Mononuclear cell (primary cell): Measurements from ENCODE around the gene TRIOBP. TPM values are rescaled to one million over a fixed set of nuclear protein-coding genes. Genes with fewer than 3 reads are reported as not detected.
A peak's percentile ranks its signal among the peaks of the same experiment; 100 is the strongest.

ENCODE experiments used
- H3K27me3 ChIP-seq: 2 replicates; pipeline ENCODE4 v1.6.0; 2011; ENCODE audit warnings: low read length, control low read depth; ENCODE audit not compliant: insufficient read depth
- H3K4me1 ChIP-seq: 2 replicates; pipeline ENCODE4 v1.5.1; 2011; ENCODE audit warnings: mild to moderate bottlenecking, low read length, control low read depth; ENCODE audit not compliant: insufficient read depth
- H3K4me3 ChIP-seq: 2 replicates; pipeline ENCODE4 v1.5.1; 2011; ENCODE audit warnings: mild to moderate bottlenecking, low read length, moderate library complexity
- H3K9me3 ChIP-seq: 2 replicates; pipeline ENCODE4 v1.5.1; 2011; ENCODE audit warnings: low read depth, mild to moderate bottlenecking, control low read depth, low read length
- total RNA-seq: library from RNA; depleted of rRNA; stranded (reverse); fragments of >200 nt; gene quantifications from one replicate; pipeline ENCODE4 v1.2.3, GENCODE V29; 2012

TRIOBP gene
- total RNA-seq, 1 donor, result 30.0 TPM

- Histone ChIP-seq H3K27me3 (peaks cover 42% of the 10 kb centered on the region), H3K4me3 (no peak overlapping the region), H3K9me3 (no peaks in the 10 kb centered on the region), H3K4me1 (peaks cover 59% of the 10 kb centered on the region)
Measured at GRCh38 chr22:37803195-37803638, 106.4 kb downstream of the TRIOBP start.

DNA sequence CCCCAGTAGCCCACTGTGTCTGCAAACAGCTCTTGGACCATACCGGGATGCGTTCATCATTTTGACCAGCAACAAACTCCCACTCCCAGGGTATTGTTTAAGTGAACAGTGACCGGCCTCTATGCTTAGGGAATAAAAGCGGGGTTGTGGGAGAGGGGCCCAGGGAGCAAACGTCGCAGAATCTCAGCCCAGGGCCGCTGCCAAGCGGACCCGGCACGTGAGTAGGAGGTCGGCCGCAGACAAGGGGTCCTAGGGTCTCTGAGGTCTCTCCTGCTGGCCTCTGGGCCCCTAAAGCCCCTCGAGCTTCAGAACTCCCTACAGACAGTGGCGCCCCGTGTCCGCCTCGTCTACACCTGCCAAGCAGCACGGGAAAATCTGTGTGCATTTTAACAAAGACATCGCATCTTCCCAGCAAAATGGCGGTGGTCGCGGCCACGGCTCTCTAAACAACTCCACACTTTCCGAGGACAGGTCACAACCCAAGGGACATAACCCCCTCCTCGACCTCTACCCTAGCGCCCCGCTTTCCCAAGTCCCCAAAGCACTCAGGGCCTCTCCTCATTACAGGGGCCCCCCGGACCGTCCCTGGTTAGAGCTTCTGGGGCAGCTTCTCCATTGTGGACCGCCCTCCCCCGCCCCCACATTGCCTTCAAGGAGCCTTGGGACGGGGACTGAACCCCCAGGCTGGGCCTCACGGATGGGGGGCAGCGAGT, 106.9 kb downstream of the TRIOBP start:
- Histone ChIP-seq H3K9me3 (no peaks in the 10 kb centered on the region), H3K4me3 (no peak overlapping the region), H3K4me1 (peaks cover 63% of the 10 kb centered on the region), H3K27me3 (peaks cover 45% of the 10 kb centered on the region)

DNA sequence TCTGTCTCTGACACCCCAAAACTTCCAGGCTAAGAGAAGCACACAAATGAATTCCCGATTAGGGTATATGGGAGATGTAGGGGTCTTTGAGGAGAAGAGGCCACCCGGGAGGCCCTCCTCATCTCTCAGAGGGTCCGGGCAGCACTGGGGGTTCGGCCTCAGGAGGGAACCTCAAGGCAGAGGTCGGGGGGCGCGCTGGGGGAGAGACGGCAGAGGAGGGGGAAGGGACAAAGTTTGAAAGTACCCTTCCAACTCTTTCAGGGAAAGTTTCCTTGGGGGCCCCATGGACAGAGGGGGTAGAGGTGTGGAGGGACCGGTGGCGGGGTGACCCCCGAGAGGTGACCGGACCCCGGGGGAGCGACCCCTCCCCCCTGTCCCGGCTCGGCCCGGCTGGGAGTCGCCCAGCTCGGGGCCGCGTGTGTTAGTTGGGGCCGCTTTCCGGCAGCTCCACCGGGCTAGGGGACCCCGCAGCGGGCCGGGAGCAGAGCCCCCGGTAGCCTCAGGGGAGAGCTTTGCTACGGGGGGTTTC, 107.6 kb downstream of the TRIOBP start:
- Histone ChIP-seq H3K4me3 (peak overlapping the region; percentile 43), H3K27me3 (peaks cover 51% of the 10 kb centered on the region), H3K9me3 (no peaks in the 10 kb centered on the region), H3K4me1 (peaks cover 68% of the 10 kb centered on the region)

- H3K4me1 ChIP-seq, result peaks cover 68% of the 10 kb centered on the region
- no peaks in the 10 kb centered on the region for H3K9me3 ChIP-seq
- peaks cover 52% of the 10 kb centered on the region for H3K27me3 ChIP-seq
- peak overlapping the region; percentile 43 for H3K4me3 ChIP-seq
Measured at GRCh38 chr22:37804881-37805809, 108.3 kb downstream of the TRIOBP start.

- H3K4me3 ChIP-seq, result peak overlapping the region; percentile 43
- H3K27me3 ChIP-seq, result peaks cover 52% of the 10 kb centered on the region
- no peaks in the 10 kb centered on the region for H3K9me3 ChIP-seq
- peaks cover 68% of the 10 kb centered on the region for H3K4me1 ChIP-seq
Measured at GRCh38 chr22:37805810-37806277, 109.0 kb downstream of the TRIOBP start.

DNA sequence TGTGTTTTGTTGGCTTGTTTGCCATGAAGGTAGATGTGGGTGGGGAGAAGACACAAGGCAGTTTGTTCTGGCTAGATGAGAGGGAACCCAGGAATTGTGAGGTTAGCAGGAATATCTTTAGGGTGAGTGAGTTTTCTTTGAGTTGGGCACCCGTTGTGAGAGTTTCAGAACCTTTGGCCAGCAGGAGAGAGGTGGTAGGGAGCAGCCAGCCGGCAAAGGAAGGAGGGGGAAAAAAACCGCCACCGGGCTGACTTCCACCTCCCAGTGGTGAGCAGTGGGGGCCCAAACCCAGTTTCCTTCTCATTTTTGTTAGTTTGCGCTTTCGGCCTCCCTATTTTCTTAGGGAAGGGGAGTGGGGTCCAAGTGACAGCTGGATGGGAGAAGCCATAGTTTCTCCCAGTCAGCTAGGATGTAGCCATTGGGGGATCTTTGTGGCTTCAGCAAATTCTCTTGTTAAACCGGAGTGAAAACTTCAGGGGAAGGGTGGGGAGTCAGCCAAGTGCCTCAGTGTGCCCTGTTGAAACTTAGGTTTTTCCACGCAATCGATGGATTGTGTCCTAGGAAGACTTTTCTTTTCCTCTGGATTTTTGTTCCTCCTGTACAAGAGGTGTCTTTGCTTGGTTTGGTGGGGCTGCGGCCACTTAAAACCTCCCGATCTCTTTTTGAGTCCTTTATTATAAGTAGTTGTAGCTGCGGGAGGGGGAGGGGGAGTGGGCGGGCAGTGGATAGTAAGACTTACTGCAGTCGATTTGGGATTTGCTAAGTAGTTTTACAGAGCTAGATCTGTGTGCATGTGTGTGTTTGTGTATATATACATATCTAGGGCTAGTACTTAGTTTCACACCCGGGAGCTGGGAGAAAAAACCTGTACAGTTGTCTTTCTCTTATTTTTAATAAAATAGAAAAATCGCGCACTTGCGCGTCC, 109.8 kb downstream of the TRIOBP start:
- Histone ChIP-seq H3K9me3 (no peaks in the 10 kb centered on the region), H3K4me3 (peak overlapping the region; percentile 43), H3K27me3 (peaks cover 49% of the 10 kb centered on the region), H3K4me1 (peaks cover 68% of the 10 kb centered on the region)

- H3K27me3 ChIP-seq, result peaks cover 44% of the 10 kb centered on the region
- peak within 1 kb of the TSS; percentile 43 for H3K4me3 ChIP-seq
- peaks cover 60% of the 10 kb centered on the region for H3K4me1 ChIP-seq
- H3K9me3 ChIP-seq, result no peaks in the 10 kb centered on the region
Measured at GRCh38 chr22:37807410-37808293, 110.8 kb downstream of the TRIOBP start, which contains the start of gene GCAT. GCAT (plus strand) TSS chr22:37807934; CDS start chr22:37807968, 34 bp downstream.

DNA sequence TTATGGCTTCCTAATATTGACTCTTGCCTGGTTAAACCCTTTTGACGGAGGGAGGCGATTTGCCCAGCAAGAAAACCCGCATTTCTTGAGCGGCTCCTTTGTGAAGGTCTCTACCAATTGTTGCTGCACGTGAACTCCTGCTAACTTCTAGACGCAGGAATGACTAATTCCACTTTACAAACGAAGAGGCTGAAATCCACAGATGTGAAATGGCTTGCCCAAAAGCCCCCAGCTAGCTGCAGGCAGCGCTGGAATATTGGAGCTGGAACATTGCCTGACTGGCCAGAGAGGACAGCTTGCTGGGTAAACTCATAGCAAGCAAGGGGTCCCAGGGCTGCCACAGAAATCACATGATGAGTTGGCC, 111.4 kb downstream of the TRIOBP start:
- Histone ChIP-seq H3K4me1 (peaks cover 54% of the 10 kb centered on the region), H3K27me3 (peaks cover 39% of the 10 kb centered on the region)

GRCh38 chr22:37809672-37810333, 113.0 kb downstream of the TRIOBP start:
- Histone ChIP-seq H3K27me3 (peaks cover 31% of the 10 kb centered on the region), H3K9me3 (no peaks in the 10 kb centered on the region), H3K4me3 (no peak overlapping the region), H3K4me1 (peaks cover 40% of the 10 kb centered on the region)

More for the DNA sequence above, 111.4 kb downstream of the TRIOBP start:
- Histone ChIP-seq H3K9me3 (no peaks in the 10 kb centered on the region), H3K4me3 (peak overlapping the region; percentile 32)

- peaks cover 22% of the 10 kb centered on the region for H3K4me1 ChIP-seq
- H3K9me3 ChIP-seq, result no peaks in the 10 kb centered on the region
- peaks cover 15% of the 10 kb centered on the region for H3K27me3 ChIP-seq
- H3K4me3 ChIP-seq, result no peak overlapping the region
Measured at GRCh38 chr22:37811867-37812266, 115.0 kb downstream of the TRIOBP start.

GRCh38 chr22:37812869-37813678, 116.2 kb downstream of the TRIOBP start:
- Histone ChIP-seq H3K9me3 (no peaks in the 10 kb centered on the region), H3K27me3 (peaks cover 12% of the 10 kb centered on the region), H3K4me1 (peaks cover 19% of the 10 kb centered on the region), H3K4me3 (no peak overlapping the region)

GRCh38 chr22:37815593-37815992, 118.7 kb downstream of the TRIOBP start:
- H3K4me3 ChIP-seq, result no peak overlapping the region
- peaks cover 19% of the 10 kb centered on the region for H3K4me1 ChIP-seq
- no peaks in the 10 kb centered on the region for H3K9me3 ChIP-seq
- H3K27me3 ChIP-seq, result peaks cover 4% of the 10 kb centered on the region
